Loucy (cell line): ENCODE results near the gene TPTE.

Experiments used
- EZH2phosphoT487 ChIP-seq: fragments of 200-600 bp; IDR thresholded peaks from 2 replicates; pipeline ENCODE4 v1.6.1; 2018; ENCODE audit warnings: antibody characterized with exemption, mild to moderate bottlenecking, moderate library complexity, borderline replicate concordance
- TF ChIP-seq, protein P1 (sequence below): fragments of 200-600 bp; sonication (generic); conservative IDR thresholded peaks from 2 replicates; pipeline ENCODE4 v1.5.1; 2014; ENCODE audit warnings: mild to moderate bottlenecking, antibody characterized with exemption, low read length

DNA sequence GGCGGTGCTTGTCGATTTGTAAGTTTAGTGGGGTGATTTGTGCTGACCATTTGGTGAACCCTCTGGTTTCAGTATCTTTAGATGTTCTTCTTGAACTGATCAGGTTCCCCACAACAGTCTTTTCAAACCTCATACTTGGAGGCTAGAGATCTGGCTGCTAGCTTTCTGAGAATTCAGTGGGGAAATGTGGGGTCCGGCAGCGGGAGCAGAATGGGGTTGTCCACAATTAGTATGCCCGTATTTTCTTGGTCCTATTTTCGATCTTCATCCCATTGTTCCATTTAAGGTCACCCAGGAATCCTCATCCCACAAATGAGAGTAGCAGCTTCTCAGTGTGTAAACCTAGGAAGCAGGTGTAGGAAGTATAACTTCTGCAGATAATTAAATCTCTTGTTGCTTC is 10.3 kb upstream of the TPTE start:
- TF ChIP-seq, protein P1, sequence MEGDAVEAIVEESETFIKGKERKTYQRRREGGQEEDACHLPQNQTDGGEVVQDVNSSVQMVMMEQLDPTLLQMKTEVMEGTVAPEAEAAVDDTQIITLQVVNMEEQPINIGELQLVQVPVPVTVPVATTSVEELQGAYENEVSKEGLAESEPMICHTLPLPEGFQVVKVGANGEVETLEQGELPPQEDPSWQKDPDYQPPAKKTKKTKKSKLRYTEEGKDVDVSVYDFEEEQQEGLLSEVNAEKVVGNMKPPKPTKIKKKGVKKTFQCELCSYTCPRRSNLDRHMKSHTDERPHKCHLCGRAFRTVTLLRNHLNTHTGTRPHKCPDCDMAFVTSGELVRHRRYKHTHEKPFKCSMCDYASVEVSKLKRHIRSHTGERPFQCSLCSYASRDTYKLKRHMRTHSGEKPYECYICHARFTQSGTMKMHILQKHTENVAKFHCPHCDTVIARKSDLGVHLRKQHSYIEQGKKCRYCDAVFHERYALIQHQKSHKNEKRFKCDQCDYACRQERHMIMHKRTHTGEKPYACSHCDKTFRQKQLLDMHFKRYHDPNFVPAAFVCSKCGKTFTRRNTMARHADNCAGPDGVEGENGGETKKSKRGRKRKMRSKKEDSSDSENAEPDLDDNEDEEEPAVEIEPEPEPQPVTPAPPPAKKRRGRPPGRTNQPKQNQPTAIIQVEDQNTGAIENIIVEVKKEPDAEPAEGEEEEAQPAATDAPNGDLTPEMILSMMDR: no peak
- TF ChIP-seq EZH2phosphoT487: no peak
